VCaP (cell line): ENCODE results near the gene AFAP1.

ENCODE experiments used
- H3K27ac ChIP-seq: fragments of 450-650 bp; 2 replicates; pipeline ENCODE4 v1.5.1; 2017
- TF ChIP-seq, protein P1 (sequence below): fragments of 450-650 bp; conservative IDR thresholded peaks from 2 replicates; pipeline ENCODE4 v1.5.1; 2017; ENCODE audit warnings: mild to moderate bottlenecking, moderate library complexity

The AFAP1 gene

DNA sequence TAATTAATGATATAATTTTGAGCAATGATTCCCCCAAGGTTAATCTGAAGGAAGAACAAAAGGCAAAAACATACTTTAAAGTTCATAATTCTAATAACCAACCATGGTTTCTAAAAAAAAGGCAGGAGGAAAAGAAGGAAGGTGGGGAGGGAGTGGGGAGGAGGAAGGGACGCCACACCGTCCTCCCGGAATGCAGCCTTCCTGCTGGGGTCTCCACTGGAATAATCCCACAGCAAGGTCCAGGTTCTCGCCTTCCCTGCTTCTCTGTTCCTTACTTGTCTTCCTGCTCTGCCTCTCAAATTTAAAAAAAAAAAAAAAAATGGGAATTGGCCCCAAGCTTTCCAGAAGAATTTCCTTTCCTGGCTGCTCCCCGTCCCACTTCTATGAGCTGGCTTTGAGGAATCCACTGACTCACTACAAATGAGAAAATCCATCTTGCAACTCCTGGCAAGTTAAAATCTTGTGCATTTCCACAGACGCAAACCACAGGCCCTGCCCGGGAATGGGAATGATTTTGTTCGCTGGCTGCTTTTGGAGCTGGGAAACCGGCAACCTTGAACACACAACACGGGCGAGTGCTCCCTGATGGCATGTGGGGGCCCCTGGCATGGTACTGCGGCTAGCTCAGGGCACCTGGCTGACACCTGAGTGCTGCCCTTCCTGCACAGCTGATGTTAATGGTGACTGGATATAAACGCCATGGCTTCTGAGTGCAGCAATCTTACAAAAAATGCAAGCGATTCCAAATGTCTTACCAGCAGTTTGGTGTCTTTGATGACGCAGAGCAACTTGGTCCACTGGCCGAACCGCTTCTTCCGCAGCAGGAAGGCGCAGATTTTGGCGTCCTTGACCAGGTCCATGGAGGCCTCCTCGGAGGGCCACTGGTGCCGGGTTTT is 97.0 kb downstream of the AFAP1 start:
- TF ChIP-seq, protein P1, sequence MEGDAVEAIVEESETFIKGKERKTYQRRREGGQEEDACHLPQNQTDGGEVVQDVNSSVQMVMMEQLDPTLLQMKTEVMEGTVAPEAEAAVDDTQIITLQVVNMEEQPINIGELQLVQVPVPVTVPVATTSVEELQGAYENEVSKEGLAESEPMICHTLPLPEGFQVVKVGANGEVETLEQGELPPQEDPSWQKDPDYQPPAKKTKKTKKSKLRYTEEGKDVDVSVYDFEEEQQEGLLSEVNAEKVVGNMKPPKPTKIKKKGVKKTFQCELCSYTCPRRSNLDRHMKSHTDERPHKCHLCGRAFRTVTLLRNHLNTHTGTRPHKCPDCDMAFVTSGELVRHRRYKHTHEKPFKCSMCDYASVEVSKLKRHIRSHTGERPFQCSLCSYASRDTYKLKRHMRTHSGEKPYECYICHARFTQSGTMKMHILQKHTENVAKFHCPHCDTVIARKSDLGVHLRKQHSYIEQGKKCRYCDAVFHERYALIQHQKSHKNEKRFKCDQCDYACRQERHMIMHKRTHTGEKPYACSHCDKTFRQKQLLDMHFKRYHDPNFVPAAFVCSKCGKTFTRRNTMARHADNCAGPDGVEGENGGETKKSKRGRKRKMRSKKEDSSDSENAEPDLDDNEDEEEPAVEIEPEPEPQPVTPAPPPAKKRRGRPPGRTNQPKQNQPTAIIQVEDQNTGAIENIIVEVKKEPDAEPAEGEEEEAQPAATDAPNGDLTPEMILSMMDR = no peak
- H3K27ac ChIP-seq = no peak overlapping the region

DNA sequence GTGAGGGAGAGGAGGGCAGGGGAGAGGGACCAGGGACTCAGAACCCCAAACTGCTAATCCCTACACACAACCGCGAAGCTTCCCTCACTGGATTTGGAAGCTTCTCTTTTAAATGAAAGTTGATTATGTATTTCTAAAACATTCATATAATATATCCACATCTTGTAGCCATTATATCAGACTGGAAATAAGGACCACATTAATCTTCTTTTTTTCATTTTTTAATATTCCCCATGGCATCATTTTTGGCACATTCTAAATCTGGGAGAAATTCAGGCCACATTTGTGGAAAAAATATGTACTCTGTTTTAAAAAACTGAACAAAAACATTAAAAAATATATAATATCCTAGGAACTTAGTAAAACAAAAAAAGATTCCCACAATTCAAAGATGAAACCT is 97.8 kb downstream of the AFAP1 start:
- H3K27ac ChIP-seq = no peak overlapping the region
- TF ChIP-seq, protein P1 = no peak

DNA sequence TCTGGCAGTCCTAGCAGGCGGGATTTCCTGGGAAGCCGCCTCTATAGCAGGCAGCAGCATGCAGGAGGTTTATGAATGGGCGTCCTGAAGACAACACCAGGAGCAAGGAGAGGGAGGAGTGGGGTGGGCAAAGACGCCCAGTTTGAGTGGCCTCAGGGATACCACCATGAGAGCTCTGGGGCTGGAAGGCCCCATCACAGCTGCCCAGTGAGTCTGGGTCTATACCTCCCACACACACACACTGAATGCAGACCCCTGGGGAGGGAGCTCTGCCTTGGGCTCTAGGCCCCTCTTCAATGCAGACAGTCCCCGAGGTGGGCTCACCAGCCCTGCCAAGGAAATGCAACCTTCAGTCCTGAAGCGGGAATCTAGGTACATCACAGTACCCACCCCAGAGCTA is 98.6 kb downstream of the AFAP1 start:
- no peak overlapping the region for H3K27ac ChIP-seq
- TF ChIP-seq, protein P1 = no peak

DNA sequence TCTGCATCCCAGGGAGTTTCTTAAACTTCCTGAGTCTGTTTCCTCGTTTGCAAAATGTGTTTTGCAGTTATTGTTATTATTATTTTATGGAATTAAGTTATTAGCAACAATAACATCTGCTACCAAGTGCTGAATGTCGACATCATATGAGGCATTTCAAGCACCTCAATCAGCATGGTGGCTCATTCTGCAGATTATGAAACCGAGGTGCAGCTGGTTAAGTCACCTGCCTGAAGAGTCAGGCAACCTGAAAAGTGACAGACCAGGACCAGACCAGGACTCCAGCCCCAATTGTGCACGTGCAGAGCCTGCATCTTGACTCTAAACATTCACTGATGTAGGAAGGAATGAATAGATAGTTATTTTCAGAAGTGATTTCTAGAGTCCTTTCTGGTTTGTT is 99.8 kb downstream of the AFAP1 start:
- H3K27ac ChIP-seq = no peak overlapping the region
- TF ChIP-seq, protein P1 = no peak

DNA sequence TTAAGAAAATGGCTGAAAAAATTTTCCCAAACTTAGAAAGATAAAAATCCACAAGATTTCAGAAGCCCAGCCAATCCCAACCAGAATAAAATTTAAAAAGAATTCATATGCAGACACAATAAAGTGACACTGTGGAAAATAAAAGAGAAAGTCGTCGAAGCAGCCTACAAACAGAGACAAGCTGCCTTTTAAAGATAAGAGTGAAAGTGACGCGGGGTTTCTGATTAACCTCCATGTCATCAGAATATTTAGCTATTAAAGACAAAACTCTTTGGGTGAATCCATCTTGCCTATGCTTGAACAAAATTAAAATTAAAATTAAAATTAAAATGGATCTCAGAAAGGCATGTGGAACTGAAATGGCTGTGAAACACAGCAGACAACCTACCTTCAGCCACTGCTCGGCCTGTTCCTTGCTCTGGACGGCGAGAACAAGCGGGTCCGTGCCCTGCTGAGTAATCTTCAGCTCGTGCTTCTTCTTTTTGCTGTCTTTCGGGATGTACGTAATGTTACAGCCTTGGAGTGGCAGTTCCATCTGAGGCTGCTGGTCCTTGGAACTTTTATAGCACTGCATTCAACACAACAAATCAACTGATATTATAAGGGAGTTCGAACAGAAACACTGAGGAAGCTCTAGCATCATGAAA is 101.4 kb downstream of the AFAP1 start:
- TF ChIP-seq, protein P1 = no peak
- no peak overlapping the region for H3K27ac ChIP-seq

DNA sequence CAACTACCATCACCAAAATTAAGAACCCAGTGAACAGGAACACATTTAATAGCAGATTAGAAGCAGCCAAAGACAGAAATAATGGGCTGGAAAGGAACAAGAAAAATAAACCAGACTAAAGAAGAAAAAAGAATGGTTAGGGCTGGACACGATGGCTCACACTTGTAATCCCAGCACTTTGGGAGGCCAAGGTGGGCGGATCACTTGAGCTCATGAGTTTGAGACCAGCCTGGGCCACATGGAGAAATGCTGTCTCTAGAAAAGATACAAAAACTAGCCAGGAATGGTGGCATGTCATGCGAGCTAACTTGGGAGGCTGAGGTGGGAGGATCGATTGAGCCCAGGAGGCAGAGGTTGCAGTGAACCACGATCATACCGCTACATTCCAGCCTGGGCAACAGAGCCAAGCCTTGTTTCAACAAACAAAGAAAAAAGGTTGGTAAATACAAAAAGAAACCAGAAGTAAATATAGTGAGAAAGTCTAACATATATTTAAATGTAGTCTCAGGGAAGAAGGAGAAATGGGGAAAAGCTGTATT is 102.0 kb downstream of the AFAP1 start:
- H3K27ac ChIP-seq = no peak overlapping the region
- TF ChIP-seq, protein P1 = no peak
